ENCODE measurements around the gene ZKSCAN8.

The ZKSCAN8 gene

GRCh38 chr6:28137505-28137981, 4.1 kb upstream of the ZKSCAN8 start:
- no peak for DNase-seq

- DNase-seq: no peak
These were observed 1.7 kb upstream of the ZKSCAN8 start for GRCh38 chr6:28139860-28140543.

GRCh38 chr6:28140616-28141015, 1.1 kb upstream of the ZKSCAN8 start:
- DNase-seq: no peak

- DNase-seq: no peak
These were observed 763 bp downstream of the ZKSCAN8 start for GRCh38 chr6:28142446-28142845.

- no peak for DNase-seq
These were observed 3.5 kb downstream of the ZKSCAN8 start for GRCh38 chr6:28145231-28145630.

GRCh38 chr6:28152531-28152930, 10.8 kb downstream of the ZKSCAN8 start:
- DNase-seq: no peak

- DNase-seq: no peak
These were observed 11.9 kb downstream of the ZKSCAN8 start for GRCh38 chr6:28153546-28153945.

GRCh38 chr6:28154357-28154756, 12.7 kb downstream of the ZKSCAN8 start:
- DNase-seq: no peak

- DNase-seq: no peak
These were observed 16.6 kb downstream of the ZKSCAN8 start for GRCh38 chr6:28158318-28158717.

GRCh38 chr6:28159029-28159607, 17.4 kb downstream of the ZKSCAN8 start:
- no peak for DNase-seq

GRCh38 chr6:28160233-28160632, 18.6 kb downstream of the ZKSCAN8 start:
- DNase-seq: no peak

GRCh38 chr6:28161410-28162079, 19.9 kb downstream of the ZKSCAN8 start:
- peak; percentile 77 for DNase-seq

- DNase-seq: no peak
These were observed 23.9 kb downstream of the ZKSCAN8 start for GRCh38 chr6:28165563-28165962.

GRCh38 chr6:28167068-28167467, 25.4 kb downstream of the ZKSCAN8 start:
- no peak for DNase-seq

- DNase-seq: no peak
These were observed 26.2 kb downstream of the ZKSCAN8 start for GRCh38 chr6:28167926-28168325.

GRCh38 chr6:28171271-28171670, 29.6 kb downstream of the ZKSCAN8 start:
- no peak for DNase-seq

GRCh38 chr6:28172006-28172405, 30.3 kb downstream of the ZKSCAN8 start:
- DNase-seq: no peak

- DNase-seq: no peak
These were observed 34.7 kb downstream of the ZKSCAN8 start for GRCh38 chr6:28176373-28176772.

- DNase-seq: no peak
These were observed 40.6 kb downstream of the ZKSCAN8 start for GRCh38 chr6:28182255-28182654.

GRCh38 chr6:28188111-28188979, 46.7 kb downstream of the ZKSCAN8 start:
- DNase-seq: no peak

GRCh38 chr6:28200020-28200419, 58.3 kb downstream of the ZKSCAN8 start:
- DNase-seq: no peak

GRCh38 chr6:28203201-28203600, 61.5 kb downstream of the ZKSCAN8 start:
- DNase-seq: no peak

GRCh38 chr6:28205879-28206278, 64.2 kb downstream of the ZKSCAN8 start:
- DNase-seq: no peak

All from right kidney (tissue), 1 donor.